Mammary epithelial cell (primary cell): Measurements from ENCODE around the gene NPEPL1.

Source experiments
- CTCF ChIP-seq, 2 donors: IDR thresholded peaks in 1 of 2; conservative IDR thresholded peaks in 1 of 2; 2 replicates each; pipeline ENCODE4 v1.5.1; 2011 to 2012; ENCODE audit warnings: inconsistent platforms in 2 of 2, low read length in 2 of 2, mild to moderate bottlenecking in 2 of 2, control low read depth in 1 of 2, low read depth in 1 of 2; ENCODE audit not compliant: insufficient read depth in 1 of 2; ENCODE audit errors: extremely low read depth in 1 of 2
- EZH2 ChIP-seq: IDR thresholded peaks from 2 replicates; pipeline ENCODE4 v1.6.1; 2012; ENCODE audit warnings: low read length, inconsistent platforms, borderline replicate concordance

DNA sequence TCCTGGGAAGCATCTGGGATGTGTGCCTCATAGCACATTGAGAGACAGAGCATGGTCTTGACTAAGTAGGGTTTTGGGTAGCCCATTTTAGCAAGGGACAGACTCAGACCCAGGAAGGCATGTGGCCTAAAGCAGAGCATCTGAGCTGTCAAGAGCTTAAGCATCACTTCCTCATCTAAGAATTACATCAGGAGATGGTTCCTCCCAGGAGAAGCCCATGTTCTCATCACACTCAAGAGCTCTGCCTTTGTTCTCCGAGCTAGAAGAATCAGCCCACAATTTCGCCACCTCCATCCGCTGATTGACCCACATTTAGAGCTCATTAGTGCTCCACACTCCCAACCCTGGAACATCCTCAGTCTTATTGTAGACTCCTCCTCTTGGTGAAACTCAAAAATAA lies 68.3 kb downstream of the NPEPL1 start:
- TF ChIP-seq CTCF (conservative IDR thresholded peaks at IDR 0.05 in 1 of 2, IDR thresholded peaks at IDR 0.05 in 1 of 2; ENCODE audit: extremely low read depth in 1 of 2, insufficient read depth in 1 of 2, low read depth in 1 of 2, low read length in 2 of 2) (no peak), EZH2 (no peak)
